ENCODE results near the gene TECPR1. TPM values are rescaled to one million over a fixed set of nuclear protein-coding genes. Genes with fewer than 3 reads are reported as not detected.

The TECPR1 gene
- total RNA-seq, 1 donor: 11.7 TPM

GRCh38 chr7:98215561-98216495 is 36.2 kb downstream of the TECPR1 start:
- TF ChIP-seq, protein P1, sequence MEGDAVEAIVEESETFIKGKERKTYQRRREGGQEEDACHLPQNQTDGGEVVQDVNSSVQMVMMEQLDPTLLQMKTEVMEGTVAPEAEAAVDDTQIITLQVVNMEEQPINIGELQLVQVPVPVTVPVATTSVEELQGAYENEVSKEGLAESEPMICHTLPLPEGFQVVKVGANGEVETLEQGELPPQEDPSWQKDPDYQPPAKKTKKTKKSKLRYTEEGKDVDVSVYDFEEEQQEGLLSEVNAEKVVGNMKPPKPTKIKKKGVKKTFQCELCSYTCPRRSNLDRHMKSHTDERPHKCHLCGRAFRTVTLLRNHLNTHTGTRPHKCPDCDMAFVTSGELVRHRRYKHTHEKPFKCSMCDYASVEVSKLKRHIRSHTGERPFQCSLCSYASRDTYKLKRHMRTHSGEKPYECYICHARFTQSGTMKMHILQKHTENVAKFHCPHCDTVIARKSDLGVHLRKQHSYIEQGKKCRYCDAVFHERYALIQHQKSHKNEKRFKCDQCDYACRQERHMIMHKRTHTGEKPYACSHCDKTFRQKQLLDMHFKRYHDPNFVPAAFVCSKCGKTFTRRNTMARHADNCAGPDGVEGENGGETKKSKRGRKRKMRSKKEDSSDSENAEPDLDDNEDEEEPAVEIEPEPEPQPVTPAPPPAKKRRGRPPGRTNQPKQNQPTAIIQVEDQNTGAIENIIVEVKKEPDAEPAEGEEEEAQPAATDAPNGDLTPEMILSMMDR (IDR thresholded peaks at IDR 0.05; ENCODE audit: insufficient read depth, low read length): no peak
- DNase-seq (ENCODE audit: low read depth): no peak
- no peak overlapping the region for H3K4me3 ChIP-seq (ENCODE audit: low read depth, low read length)

DNA sequence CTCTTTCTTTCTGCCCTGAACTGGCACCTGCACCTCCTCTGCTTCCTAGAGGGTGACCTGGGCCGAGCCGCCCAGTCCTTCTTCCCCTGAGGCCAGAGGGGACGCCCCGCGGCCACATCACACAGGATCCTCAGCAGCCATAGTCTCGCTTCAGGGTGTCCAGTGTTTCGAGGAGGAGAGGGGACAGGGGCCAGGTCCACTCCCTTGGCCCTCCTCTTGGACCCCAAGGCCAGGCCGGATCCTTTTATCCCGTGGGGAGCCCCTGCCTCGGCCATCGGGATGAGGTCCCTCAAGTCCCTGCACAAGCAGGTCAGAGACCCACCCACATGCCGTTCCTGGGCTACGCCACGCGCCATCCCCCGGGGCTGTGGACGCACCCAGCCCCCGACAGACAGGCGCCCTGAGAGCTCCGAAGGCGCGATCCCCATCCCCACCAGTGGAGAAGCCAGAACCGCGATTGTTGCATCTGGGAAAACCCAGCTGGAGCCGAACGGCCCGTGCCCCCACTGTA is 37.2 kb downstream of the TECPR1 start:
- H3K4me3 ChIP-seq (ENCODE audit: low read depth, low read length): no peak overlapping the region
- TF ChIP-seq, protein P1 (IDR thresholded peaks at IDR 0.05; ENCODE audit: insufficient read depth, low read length): no peak
- no peak for DNase-seq (ENCODE audit: low read depth)

DNA sequence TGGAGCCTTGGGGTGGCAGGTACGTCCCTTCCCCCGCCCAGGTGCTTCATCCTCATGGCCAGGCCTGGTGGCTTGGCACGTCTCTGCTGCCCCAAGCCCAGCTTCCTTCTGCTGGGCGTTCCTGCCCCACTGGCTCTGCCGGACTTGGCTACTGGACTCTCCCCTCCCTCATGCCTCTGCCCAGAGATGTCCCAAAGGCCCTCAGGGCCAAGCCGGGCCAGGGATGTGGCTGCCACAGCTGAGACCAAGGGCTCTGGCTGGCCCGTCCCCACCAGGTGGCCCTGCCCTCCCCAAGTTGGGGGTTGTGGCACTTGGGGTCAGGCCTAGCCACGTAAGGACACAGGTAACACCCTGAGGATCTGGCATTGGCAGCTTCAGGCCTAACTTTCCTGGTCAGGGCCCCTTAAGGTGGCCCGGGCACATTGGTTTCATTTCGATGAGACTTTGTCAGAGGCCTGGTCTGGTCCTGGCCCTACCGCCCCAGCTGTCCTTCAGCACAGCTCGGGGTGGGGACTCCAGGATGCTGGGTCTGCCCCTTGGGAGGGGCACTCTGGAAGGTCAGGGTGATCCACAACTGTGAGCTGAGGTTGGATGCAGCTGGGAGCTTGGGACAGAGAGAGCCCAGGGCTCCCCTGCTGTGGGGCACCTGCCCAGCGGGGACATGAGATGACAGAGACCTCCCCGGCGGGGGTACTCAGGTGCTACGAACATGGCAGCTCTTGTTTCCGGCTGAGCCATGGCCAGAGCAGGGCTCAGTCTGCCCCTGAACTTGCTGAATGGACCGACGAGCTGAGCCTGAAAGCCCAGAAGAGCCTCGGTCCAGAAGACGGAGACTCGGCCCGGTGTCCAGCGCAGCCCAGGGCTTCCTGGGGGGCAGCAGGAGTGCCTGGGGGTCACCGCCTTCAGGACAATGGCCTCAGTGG is 37.9 kb downstream of the TECPR1 start:
- H3K4me3 ChIP-seq (ENCODE audit: low read depth, low read length): no peak overlapping the region
- no peak for DNase-seq (ENCODE audit: low read depth)
- TF ChIP-seq, protein P1 (IDR thresholded peaks at IDR 0.05; ENCODE audit: insufficient read depth, low read length): no peak

DNA sequence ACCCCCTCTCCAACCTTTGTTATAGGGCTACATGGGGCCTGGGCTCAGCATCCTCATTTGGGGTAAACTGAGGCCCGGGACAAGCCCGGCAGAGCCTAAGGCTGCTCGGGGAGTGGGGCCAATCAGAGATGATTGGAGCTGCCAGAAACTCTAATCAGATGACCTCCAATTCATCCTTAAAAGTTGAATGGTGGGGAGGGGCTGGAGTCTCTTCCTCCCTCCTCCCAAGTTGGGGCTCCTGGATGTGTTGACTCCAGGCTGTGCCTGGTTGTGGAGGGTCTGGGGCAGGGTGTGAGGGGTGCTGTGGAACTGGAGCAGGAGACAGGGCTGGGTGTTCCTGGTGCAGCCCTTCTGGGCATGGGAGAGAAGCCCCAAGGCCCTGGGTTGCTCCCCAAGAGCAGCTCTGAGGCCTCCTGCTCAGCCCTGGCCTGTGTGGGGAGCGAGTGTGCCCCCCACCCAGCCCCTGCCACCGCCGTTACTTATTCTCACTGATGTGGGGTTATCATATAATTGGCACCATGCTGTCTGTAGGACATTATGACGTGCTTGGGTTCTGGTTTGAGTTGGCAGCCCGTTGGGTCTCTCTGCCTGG is 38.6 kb downstream of the TECPR1 start:
- DNase-seq (ENCODE audit: low read depth): no peak
- TF ChIP-seq, protein P1 (IDR thresholded peaks at IDR 0.05; ENCODE audit: insufficient read depth, low read length): no peak
- no peak overlapping the region for H3K4me3 ChIP-seq (ENCODE audit: low read depth, low read length)

- TF ChIP-seq, protein P1 (IDR thresholded peaks at IDR 0.05; ENCODE audit: insufficient read depth, low read length): no peak
- no peak for DNase-seq (ENCODE audit: low read depth)
- H3K4me3 ChIP-seq (ENCODE audit: low read depth, low read length): no peak overlapping the region
Measured at GRCh38 chr7:98212532-98213041, 39.4 kb downstream of the TECPR1 start.

Measured in fibroblast of the aortic adventitia (primary cell).